ENCODE results near the gene KY.

Gene KY

GRCh38 chr3:134621854-134622253, 29.0 kb downstream of the KY start:
- in situ Hi-C loops (cut with MboI; ENCODE audit: low pct_unique_long_range_greater_than_20kb, low sequenced_read_pairs, unreplicated experiment): no loop called here
- TF ChIP-seq CTCF (IDR thresholded peaks at IDR 0.05; ENCODE audit: extremely low read depth, insufficient read depth, missing control alignments): no peak
- DNase-seq (ENCODE audit: low spot score): no peak

- in situ Hi-C loops (cut with MboI; ENCODE audit: low pct_unique_long_range_greater_than_20kb, low sequenced_read_pairs, unreplicated experiment): no loop called here
- TF ChIP-seq CTCF (IDR thresholded peaks at IDR 0.05; ENCODE audit: extremely low read depth, insufficient read depth, missing control alignments): no peak
- DNase-seq (ENCODE audit: low spot score): no peak
These were observed 30.2 kb downstream of the KY start for GRCh38 chr3:134620476-134621115.

GRCh38 chr3:134619884-134620445, 30.9 kb downstream of the KY start:
- in situ Hi-C loops (cut with MboI; ENCODE audit: low pct_unique_long_range_greater_than_20kb, low sequenced_read_pairs, unreplicated experiment): no loop called here
- no peak for DNase-seq (ENCODE audit: low spot score)
- no peak for TF ChIP-seq CTCF (IDR thresholded peaks at IDR 0.05; ENCODE audit: extremely low read depth, insufficient read depth, missing control alignments)

GRCh38 chr3:134619301-134619615, 31.6 kb downstream of the KY start:
- no peak for TF ChIP-seq CTCF (IDR thresholded peaks at IDR 0.05; ENCODE audit: extremely low read depth, insufficient read depth, missing control alignments)
- DNase-seq (ENCODE audit: low spot score): no peak
- in situ Hi-C loops (cut with MboI; ENCODE audit: low pct_unique_long_range_greater_than_20kb, low sequenced_read_pairs, unreplicated experiment): no loop called here

DNA sequence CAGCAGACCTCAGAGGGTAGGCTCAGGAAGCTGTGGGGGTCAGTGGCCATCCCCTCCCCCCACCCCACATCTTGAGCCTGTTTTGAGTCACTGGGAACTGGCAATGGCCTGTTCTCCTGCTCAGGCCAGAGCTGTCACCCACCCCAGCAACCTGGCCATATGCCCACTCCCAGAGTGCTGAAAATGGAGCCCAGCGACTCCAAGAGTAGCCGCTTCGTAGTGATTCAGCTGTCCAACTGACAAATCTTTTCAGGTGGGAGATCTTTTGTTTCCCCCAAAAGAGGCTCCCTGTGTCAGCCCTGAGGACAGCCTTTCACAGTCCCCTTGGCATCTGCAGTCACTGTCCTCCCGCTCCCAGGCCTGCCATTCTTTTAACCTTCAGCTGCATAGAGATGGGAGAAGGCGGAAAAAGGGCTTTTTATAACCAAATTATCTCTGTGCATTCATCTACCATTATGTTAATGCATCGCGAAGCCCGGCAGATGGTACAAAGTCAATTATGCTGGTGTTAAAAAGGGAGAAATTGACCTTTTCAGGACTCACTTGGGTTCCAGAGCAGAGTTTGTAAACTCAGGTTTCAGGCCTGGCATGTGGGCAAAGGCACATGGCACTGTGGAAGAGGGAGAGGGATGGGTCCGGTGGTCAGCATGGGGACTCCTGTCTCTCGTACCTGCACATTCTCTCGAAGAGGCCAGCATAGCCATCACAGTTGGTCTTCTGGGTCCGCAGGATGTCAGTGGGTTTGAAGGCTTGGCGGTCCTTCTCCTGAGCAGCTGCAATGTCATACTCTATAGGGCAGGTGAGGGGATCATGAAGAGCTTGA, 32.1 kb downstream of the KY start:
- in situ Hi-C loops (cut with MboI; ENCODE audit: low pct_unique_long_range_greater_than_20kb, low sequenced_read_pairs, unreplicated experiment): no loop called here
- TF ChIP-seq CTCF (IDR thresholded peaks at IDR 0.05; ENCODE audit: extremely low read depth, insufficient read depth, missing control alignments): no peak
- DNase-seq (ENCODE audit: low spot score): no peak

DNA sequence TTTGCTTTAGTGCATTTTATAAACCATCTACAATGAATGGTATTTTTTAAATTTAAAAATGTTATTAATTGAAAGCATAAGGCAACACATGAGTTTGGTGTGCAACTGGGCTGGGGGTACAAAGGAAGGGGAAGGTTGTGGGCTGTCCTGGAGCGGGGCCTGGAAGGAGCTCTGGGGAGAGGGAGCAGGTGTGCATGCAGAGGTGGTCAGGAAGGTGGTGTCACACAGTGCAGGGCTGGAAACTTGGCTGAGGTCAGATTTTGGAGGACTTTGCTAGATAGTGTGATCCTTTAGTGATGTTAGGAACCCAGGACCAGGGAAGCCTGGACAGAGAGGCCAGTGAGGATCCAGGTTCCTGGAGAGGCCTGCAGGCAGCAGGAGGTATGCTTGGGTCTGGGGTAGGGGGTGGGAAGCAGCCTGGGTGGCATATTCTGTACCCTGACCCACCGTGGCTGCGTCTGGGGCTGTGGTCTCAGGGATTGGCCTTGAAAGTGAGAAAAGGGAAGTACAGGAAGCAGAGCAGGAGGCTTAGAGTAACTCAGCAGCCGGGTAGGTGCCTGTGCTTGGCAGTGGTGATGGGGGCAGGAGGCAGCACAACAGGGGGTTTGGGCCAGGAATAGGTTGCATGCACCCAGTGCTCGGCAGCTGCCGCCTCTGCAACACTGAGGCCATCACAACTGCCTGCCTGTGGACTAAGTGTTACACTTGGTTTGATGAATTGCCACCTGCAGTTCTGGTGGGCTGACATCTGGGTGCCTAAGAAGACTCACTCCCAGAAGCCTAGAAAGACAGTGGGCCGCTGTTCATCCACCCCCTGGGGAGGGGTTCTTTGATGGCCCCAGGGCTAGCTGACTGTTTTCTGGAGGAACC, 33.0 kb downstream of the KY start:
- DNase-seq (ENCODE audit: low spot score): no peak
- in situ Hi-C loops (cut with MboI; ENCODE audit: low pct_unique_long_range_greater_than_20kb, low sequenced_read_pairs, unreplicated experiment): no loop called here

More for the DNA sequence above, 33.0 kb downstream of the KY start:
- no peak for TF ChIP-seq CTCF (IDR thresholded peaks at IDR 0.05; ENCODE audit: extremely low read depth, insufficient read depth, missing control alignments)

Measured in GM13977 (cell line).